Gastroesophageal sphincter (tissue), 4 donors: ENCODE data around the gene DPH3. TPM values are rescaled to one million over a fixed set of nuclear protein-coding genes. Genes with fewer than 3 reads are reported as not detected.
A peak's percentile ranks its signal among the peaks of the same experiment; 100 is the strongest.

ENCODE experiments used
- ATAC-seq: fragments of 150-250 bp; one replicate; pipeline ENCODE4 v1.9.1; 2016; ENCODE audit warnings: mild to moderate bottlenecking, moderate library complexity
- H3K27ac ChIP-seq, 4 donors: fragments of 200-600 bp; sonication (generic) in 3 of 4; 1 replicate in 3 of 4; 2 replicates in 1 of 4; pipeline ENCODE4 v1.5.1; 2016 to 2019
- H3K27me3 ChIP-seq: fragments of 200-600 bp; sonication (generic); one replicate; pipeline ENCODE4 v1.5.1; 2019
- H3K36me3 ChIP-seq, 2 donors: fragments of 200-600 bp; sonication (generic); one replicate each; pipeline ENCODE4 v1.5.1; 2019; ENCODE audit warnings: control low read depth in 1 of 2
- H3K4me1 ChIP-seq, 3 donors: fragments of 200-600 bp; sonication (generic); 1 replicate in 2 of 3; 2 replicates in 1 of 3; pipeline ENCODE4 v1.5.1; 2016 to 2019; ENCODE audit warnings: control low read depth in 2 of 3
- H3K4me3 ChIP-seq, 2 donors: fragments of 200-600 bp; sonication (generic); one replicate each; pipeline ENCODE4 v1.5.1; 2019; ENCODE audit warnings: mild to moderate bottlenecking in 1 of 2, moderate library complexity in 1 of 2
- H3K9me3 ChIP-seq, 3 donors: fragments of 200-600 bp; sonication (generic); one replicate each; pipeline ENCODE4 v1.5.1; 2017 to 2019; ENCODE audit warnings: control low read depth in 2 of 3
- EP300 ChIP-seq: sonication (generic); formaldehyde crosslinking; IDR thresholded peaks from one replicate; pipeline ENCODE4 v1.6.1; 2017; ENCODE audit warnings: antibody characterized with exemption, mild to moderate bottlenecking
- POLR2A ChIP-seq, 2 donors: fragments of 450-650 bp; IDR thresholded peaks; one replicate each; pipeline ENCODE4 v1.6.1; 2017; ENCODE audit warnings: antibody characterized with exemption in 2 of 2, mild to moderate bottlenecking in 2 of 2, moderate library complexity in 1 of 2
- POLR2AphosphoS5 ChIP-seq: sonication (generic); formaldehyde crosslinking; IDR thresholded peaks from one replicate; pipeline ENCODE4 v1.6.1; 2017; ENCODE audit warnings: antibody characterized with exemption
- WGBS, 2 donors: methylation state at CpG; one replicate each; pipeline ENCODE4 v1.1.5; 2018; ENCODE audit warnings: low coverage in 1 of 2; 5-methylcytosine and 5-hydroxymethylcytosine counted together
- total RNA-seq, 4 donors: library from RNA; depleted of rRNA; stranded (reverse); fragments of >200 nt; gene quantifications; one replicate each; pipeline ENCODE4 v1.1.0, GENCODE V29; 2016
- TF ChIP-seq, protein P1 (sequence below), 4 experiments: fragments of 200-600 bp in 2 of 4; fragments of 450-650 bp in 2 of 4; sonication (generic) in 1 of 4; IDR thresholded peaks; one replicate each; pipeline ENCODE4 v1.5.1; 2017 to 2019; ENCODE audit warnings: antibody characterized with exemption in 4 of 4, mild to moderate bottlenecking in 2 of 4, moderate library complexity in 2 of 4

The DPH3 gene
- total RNA-seq, 4 donors from 2014 or later = 31.4 to 40.0 (median 36.8) TPM

- WGBS, 2 donors = 82 to 96% methylated on average over 1 of the region's 1 CpG
- Histone ChIP-seq H3K9me3 (no peaks in the 10 kb centered on the region), H3K27ac (no peak overlapping the region), H3K4me1 (peaks cover 0 to 28% (median 5%) of the 10 kb centered on the region in 3 donors), H3K36me3 (peaks cover 0 to 9% of the 10 kb centered on the region in 2 donors), H3K4me3 (no peak overlapping the region), H3K27me3 (no peaks in the 10 kb centered on the region)
- no peak for ATAC-seq
- TF ChIP-seq POLR2AphosphoS5 = no peak
- TF ChIP-seq EP300 = no peak
- TF ChIP-seq, protein P1, sequence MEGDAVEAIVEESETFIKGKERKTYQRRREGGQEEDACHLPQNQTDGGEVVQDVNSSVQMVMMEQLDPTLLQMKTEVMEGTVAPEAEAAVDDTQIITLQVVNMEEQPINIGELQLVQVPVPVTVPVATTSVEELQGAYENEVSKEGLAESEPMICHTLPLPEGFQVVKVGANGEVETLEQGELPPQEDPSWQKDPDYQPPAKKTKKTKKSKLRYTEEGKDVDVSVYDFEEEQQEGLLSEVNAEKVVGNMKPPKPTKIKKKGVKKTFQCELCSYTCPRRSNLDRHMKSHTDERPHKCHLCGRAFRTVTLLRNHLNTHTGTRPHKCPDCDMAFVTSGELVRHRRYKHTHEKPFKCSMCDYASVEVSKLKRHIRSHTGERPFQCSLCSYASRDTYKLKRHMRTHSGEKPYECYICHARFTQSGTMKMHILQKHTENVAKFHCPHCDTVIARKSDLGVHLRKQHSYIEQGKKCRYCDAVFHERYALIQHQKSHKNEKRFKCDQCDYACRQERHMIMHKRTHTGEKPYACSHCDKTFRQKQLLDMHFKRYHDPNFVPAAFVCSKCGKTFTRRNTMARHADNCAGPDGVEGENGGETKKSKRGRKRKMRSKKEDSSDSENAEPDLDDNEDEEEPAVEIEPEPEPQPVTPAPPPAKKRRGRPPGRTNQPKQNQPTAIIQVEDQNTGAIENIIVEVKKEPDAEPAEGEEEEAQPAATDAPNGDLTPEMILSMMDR (IDR thresholded peaks at IDR 0.05) = no peak
- no peak for TF ChIP-seq POLR2A (IDR thresholded peaks at IDR 0.05)
Measured at GRCh38 chr3:16308727-16309126, 44.0 kb upstream of the DPH3 start.

DNA sequence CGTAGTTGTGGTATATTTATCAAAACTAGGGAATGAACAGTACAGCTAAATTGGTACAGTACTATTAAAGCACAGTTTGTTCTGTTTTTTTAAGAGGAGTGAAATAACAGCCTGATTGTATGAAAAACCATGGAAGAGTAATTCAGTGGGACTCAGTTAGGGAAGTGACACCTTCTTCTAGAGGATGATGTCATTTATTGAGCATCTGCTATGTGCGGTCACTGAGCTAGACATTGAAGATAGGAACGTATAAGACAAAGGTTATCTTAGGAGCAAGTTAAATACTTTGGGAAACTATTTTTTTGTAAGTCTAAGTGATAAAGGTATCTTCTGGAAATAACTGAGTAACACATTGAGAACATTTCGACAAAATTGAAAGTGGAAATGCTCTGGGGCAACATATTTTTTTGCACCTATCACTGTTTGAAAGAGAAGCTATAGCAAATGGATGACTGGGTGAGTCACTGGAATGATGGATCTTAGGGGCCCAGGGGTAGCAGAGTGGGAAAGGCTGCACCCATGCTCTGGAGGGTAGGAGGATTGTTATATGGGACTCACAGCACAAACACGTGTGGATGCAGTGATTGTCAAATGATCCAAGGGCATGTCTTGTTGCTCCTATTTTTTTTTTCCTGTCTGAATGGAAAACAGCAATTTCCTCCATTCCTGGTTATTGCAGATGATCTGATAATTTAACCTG lies 43.2 kb upstream of the DPH3 start:
- 82 to 90% methylated on average over 5 of the region's 5 CpGs for WGBS, 2 donors
- no peak overlapping the region for H3K4me3 ChIP-seq
- H3K36me3 ChIP-seq = peaks cover 0 to 6% of the 10 kb centered on the region in 2 donors
- TF ChIP-seq, protein P1 (IDR thresholded peaks at IDR 0.05) = no peak
- TF ChIP-seq POLR2A (IDR thresholded peaks at IDR 0.05) (no peak), EP300 (no peak), POLR2AphosphoS5 (no peak)
- no peaks in the 10 kb centered on the region for H3K9me3 ChIP-seq
- peak overlapping the region in 1 of 4 donors; percentile 9 for H3K27ac ChIP-seq
- ATAC-seq = no peak
- no peaks in the 10 kb centered on the region for H3K27me3 ChIP-seq
- peaks cover 0 to 28% (median 5%) of the 10 kb centered on the region in 3 donors for H3K4me1 ChIP-seq

DNA sequence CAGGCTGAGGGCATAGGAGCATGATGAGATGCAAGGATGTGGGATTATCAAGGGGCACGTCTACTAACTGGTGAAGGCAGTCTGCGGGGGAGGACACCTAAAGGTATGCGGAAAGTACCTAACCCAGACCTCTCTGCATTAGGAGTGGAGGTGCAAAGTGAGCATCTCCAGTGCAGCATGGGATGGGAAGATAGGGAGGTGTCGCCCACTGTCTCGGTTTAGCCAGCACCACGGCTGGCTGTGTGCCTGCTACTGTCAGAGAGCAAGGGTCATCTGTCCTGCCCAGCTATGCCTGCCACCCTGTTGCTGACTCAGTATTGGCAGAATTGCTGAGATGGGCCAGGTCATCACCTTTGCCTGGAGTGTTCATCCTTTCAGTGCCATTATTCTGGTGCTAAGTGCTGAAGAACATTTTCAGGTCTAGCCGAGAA lies 40.4 kb upstream of the DPH3 start:
- H3K27ac ChIP-seq = peak overlapping the region in 2 of 4 donors; percentile 15 to 16
- H3K4me1 ChIP-seq = no peaks in the 10 kb centered on the region
- WGBS, 2 donors = 71 to 77% methylated on average over 6 of the region's 7 CpGs
- no peaks in the 10 kb centered on the region for H3K9me3 ChIP-seq
- H3K4me3 ChIP-seq = no peak overlapping the region
- TF ChIP-seq POLR2AphosphoS5 (no peak), POLR2A (IDR thresholded peaks at IDR 0.05) (no peak), EP300 (no peak)
- TF ChIP-seq, protein P1 (IDR thresholded peaks at IDR 0.05) = no peak
- H3K36me3 ChIP-seq = peaks cover 0 to 24% of the 10 kb centered on the region in 2 donors
- no peaks in the 10 kb centered on the region for H3K27me3 ChIP-seq
- no peak for ATAC-seq

DNA sequence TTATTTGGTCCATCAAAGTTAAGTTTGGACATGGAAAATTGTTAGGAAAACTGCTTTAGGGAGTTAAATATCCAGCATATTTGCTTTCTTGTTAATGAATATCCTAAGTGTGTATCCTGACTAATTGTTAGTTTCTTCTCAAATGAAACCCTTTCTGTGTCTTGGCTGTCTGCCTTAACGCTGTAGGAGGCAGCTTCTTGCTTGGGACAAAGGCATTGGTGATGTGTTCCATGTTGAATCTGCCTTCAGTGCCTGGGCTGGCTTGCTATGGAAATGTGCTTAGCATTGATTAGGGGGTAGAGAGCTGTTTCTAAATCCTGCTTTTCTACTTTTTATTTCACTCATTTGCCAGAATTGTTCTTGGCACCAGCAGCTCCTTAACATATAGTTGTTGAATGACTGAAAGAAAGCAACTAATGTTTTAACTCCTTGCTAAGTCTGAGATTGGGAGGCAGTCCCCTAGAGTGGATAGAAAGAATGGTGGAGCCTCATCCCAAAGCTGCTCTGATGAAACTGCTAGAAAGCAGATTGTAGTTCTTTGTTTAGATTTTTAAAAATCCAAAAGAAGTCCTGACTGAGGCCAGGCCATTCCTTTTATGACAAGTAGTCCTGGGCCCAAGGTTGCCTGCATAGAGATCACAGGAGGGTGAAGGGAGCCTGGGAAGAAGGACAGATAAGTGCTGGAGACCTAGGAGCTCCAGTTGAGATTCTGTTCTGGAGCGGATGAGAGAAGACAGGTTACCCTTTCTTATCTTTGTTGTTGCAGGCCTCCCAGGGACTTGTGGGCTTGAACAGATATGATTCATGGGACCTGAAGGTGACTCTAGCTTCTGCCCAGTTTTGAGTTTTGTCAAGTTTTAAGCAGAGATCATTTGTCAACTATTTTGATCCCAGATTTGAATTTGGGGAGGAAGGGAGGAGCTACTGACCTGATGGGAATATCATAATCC lies 39.6 kb upstream of the DPH3 start:
- Histone ChIP-seq H3K4me1 (no peaks in the 10 kb centered on the region), H3K4me3 (no peak overlapping the region), H3K27me3 (no peaks in the 10 kb centered on the region), H3K36me3 (peaks cover 0 to 24% of the 10 kb centered on the region in 2 donors), H3K9me3 (no peaks in the 10 kb centered on the region), H3K27ac (peak overlapping the region in 1 of 4 donors; percentile 16)
- 87 to 92% methylated on average over 2 of the region's 2 CpGs for WGBS, 2 donors
- no peak for TF ChIP-seq POLR2A (IDR thresholded peaks at IDR 0.05)
- no peak for TF ChIP-seq POLR2AphosphoS5
- no peak for TF ChIP-seq EP300
- TF ChIP-seq, protein P1 (IDR thresholded peaks at IDR 0.05) = no peak
- ATAC-seq = no peak
